GM19438 (cell line): ENCODE data around the gene HELZ.
A peak's percentile ranks its signal among the peaks of the same experiment; 100 is the strongest.
"Not testable (repeated sequence)": the region's sequence is repeated elsewhere in the genome, so short reads cannot be mapped to it uniquely, and the experiment has no call there.

Experiments used
- ATAC-seq: cut with Tn5 transposase; IDR thresholded peaks from one replicate; pipeline ENCODE4 v1.9.1; 2021; ENCODE audit warnings: low read depth; ENCODE audit not compliant: unreplicated experiment

HELZ gene

DNA sequence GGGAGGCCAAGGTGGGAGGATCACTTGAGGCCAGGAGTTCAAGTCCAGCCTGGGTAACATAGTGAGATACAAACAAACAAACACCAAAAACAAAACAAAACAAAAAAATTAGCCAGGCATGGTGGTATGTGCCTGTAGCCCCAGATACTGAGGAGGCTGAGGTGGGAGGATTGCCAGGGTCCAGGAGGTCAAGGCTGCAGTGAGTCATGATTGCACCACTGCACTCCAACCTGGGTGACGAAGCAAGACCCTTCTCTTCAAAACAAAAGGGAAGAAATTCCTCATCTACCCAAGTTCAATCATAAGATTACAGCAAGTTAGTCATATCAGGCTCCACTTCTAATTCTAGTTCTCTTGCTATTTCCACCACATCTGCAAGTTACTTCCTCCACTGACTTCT lies 149.7 kb downstream of the HELZ start:
- not testable (repeated sequence) for ATAC-seq

DNA sequence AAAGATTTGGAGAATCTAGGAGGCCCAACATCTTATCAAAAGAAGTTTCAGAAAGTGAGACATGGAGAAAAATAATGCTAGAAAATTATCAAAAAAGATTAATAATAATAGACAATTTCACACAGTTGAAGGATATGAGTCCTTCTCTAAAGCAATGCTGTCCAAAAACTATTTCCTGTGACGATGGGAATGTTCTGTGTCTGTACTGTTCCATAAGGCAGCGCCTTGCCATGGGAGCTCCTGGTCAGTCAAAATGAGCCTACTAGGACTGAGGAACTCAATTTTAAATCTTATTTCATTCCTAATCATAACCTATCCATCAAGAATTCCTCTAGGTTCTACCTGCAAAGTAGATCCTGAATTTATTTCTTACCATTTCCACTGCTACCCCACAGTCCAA lies 151.6 kb downstream of the HELZ start:
- no peak for ATAC-seq

DNA sequence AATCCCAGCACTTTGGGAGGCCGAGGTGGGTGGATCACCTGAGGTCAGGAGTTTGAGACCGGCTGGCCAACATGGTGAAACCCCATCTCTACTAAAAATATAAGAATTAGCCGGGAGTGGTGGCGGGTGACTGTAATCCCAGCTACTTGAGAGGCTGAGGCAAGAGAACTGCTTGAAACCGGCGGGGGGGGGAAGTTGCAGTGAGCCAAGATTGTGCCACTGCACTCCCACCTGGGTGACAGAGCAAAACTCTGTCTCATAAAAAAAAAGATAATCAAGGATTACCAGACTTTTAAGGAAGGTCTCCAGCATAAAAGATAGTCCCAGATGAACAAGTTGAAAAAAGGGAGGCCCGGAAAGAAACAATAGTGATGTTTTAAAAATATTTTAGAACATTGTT lies 152.3 kb downstream of the HELZ start:
- ATAC-seq: not testable (repeated sequence)

DNA sequence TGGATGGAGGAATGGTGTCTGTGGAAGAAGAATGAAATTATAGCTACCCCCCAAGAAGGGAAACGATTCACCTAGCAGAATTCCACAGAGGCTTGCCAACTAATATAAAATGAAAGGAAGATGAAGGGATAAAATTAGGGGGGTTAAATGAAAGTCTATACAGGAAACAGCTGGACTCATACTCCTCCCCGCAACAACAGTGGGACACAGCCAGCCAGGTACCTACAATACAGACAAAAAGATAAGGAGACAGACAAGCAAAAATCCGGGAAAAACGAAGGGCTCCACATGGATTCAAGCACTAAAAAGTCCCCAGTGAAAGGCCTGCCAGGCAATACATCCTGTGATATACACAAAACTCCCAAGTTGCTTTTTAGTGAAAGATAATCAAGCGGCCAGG lies 152.7 kb downstream of the HELZ start:
- ATAC-seq: no peak

DNA sequence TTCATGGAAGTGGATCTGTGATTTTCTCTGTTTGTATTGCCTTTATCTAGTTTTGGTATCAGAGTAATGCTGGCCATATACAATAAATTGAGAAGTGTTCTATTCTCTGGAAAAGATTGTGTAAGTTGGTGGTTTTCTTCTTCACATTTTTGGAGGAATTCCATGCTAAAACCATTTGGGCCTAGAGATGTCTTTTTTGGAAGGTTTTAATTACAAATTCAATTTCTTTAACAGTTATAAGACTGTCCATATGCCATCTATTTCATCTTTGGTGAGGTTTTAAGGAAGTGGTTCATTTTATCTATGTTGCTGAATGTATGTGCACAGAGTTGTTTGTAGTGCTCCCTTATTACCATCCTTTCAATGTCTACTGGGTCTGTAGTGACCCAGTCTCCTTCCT lies 154.7 kb downstream of the HELZ start:
- ATAC-seq: no peak

DNA sequence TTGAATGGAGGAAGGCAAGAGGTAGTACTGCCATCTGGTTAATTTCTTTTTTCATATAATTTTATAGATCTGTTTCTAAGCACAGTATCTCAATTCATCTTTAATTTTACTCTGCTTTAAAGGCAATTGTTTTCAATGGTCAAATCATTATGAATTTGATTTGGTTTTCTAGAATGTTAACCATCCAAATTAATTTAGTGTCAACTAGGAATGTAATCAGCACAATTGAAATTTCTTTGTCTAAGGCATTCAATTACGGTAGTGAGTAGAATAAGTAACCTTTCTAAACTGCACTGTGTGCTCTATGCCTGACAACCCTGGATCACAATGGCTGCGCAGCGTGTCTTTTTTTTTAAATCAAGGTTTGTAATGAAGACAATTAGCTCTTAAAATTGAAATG lies 156.4 kb downstream of the HELZ start:
- no peak for ATAC-seq

DNA sequence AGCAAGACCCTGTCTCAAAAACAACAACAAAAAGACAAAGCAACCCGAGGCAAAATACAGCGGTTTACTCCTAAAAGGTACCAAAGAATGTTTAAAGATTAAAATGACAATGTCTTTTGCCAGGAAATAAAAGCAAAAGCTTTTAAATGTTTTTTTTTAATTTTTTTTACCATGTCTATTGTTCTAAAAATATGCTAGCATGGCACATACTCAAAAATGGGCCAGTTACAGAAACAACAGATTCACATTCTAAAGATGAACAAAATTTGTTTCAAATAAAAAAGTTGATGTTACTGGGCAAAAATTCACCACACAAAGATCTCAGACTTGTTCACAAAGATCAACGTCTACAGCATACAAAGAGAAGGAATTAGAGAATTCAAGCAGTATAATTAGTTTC lies 159.6 kb downstream of the HELZ start:
- no peak for ATAC-seq

DNA sequence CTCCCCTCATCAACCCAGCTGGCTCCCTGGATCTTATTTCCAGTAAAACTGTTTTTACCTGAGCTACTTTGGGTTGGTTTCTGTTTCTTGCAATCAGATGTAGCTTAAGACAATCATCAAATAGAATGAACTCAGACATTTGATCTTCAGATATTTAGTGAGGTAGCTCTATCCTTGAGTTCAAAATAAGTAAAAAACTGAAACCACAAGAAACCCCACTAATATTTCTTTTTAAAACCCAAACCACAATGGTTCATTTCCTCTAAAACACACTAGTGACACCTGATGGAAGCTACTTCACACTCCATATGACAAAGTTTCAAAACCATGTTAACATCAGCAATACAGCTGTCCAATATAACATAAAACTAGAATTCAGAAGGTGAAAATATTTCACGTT lies 162.9 kb downstream of the HELZ start:
- peak; percentile 76 for ATAC-seq

DNA sequence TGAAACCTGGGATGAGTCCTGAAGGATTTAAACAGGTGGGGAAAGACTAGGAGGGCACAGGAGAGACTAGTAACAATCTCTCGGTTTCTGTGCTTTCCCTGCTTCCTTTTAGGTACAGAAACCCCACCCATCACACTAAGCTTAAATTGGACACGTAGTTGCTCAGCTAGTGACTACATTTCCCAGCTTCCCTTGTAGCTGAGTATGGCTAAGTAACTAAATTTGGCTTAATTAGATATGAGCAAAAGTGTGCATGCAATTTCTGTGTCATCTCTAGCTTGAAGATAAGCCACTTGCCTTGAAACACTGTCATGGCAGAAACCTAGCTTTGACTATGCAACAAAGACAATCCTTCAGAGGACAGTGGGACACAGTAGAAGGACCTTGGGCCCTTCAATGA lies 164.2 kb downstream of the HELZ start:
- ATAC-seq: no peak

DNA sequence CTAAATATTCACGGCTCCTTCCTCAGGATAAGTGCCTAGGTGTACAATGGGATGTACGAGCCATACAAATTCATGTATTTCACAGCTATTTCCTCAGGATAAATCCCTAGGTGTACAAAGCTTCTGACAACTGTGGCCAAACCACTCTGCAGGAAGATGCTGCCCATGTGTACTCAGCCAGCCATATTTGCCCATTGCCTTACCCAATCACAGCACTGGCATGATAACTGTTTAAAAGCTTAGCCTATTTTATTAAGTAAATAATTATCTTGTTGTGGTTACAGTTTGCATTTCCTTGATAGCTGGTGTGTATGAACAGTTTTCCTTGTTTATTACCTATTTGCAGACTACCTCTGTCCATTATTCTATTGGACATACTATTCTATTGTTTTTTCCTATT lies 165.5 kb downstream of the HELZ start:
- no peak for ATAC-seq

DNA sequence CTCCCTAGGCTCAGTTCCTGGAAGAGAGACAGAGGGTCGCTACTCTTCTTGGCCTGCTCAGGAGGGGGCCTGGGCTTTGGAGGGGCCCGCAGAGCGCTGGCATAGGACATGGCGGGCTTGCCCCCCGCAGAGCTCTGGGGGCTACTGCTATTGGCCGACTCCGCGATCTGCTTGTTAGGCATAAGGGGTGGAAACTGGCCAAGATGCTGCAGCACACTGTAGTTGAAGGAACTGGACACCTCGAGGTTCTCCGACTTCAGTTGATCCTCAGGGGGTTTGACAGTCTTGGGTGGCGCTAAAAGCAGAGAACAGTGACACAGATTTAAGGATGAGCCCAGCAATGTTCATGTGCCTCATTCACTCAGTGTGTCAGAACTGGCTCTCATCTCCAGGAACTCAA lies 166.7 kb downstream of the HELZ start:
- ATAC-seq: no peak

DNA sequence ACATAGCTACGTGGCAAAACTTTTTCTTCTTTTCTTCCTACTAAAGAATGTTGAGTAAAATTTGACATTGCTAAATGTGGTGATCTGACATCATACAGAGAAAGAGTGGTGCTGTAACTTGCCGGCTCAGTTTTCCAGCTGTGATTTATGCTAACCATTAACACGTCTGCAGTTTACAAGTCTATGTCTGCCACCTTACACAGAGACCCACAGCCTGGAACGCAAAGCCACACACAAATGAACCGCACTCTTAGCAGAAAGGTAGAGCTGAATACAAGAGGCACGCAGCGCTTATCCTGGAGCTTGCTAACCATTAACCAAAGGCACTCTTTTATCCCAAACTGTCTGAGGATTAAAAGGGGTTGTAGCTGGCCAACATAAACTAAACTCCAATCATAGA lies 168.7 kb downstream of the HELZ start:
- no peak for ATAC-seq

DNA sequence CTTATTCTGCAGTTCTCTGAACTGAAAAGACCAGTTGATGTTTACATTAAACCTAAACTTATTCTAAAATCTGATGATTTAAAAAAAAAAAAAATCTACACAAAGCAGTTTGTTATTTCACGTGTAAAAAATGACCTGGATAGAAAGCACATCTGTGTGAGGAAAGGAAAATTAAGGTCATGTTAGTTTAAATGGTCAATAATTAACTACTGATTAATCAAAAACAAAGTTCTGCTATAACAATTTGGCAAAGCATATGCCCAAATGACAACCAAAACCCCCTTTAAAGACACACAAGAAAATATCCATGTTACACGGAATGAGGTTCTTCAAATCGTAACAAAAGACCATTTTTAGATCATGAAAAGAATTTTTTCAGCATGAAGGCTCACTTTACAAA lies 170.2 kb downstream of the HELZ start:
- ATAC-seq: no peak

DNA sequence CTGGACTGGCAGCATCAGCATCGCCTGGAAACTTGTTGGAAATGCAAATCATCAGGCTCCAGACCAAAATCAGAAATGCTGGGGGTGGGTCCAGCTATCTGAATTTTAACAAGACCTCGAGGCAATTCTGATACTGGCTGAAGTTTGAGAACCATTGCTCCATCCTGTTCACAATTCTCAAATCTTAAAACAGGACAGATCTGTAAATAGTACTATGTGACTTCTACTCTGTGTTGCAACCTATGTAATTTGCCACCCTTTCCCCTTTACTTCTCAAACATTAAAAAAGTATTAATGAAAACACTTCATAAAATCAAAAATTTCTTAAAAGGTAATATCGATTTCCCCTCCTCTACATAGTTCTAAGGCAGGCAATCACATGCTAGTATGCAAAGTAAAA lies 172.1 kb downstream of the HELZ start:
- no peak for ATAC-seq

DNA sequence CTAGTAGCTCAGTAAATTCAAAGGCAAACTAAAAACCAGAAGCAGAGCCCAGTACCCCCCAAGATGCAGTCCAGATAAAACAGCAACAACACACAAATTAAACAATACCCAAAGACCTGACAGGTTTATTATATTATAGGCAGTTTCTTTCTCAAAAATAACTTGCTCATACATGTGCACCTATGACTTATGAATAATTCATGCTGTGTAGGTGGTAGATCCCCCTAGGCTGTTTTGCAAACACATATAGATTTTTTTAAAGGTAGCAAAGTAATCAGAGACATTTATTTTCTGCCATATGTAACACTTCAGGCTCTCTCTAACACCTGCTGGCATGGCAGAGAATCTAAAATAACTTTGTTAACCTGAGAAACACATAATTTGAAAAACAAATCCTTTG lies 173.4 kb downstream of the HELZ start:
- no peak for ATAC-seq

DNA sequence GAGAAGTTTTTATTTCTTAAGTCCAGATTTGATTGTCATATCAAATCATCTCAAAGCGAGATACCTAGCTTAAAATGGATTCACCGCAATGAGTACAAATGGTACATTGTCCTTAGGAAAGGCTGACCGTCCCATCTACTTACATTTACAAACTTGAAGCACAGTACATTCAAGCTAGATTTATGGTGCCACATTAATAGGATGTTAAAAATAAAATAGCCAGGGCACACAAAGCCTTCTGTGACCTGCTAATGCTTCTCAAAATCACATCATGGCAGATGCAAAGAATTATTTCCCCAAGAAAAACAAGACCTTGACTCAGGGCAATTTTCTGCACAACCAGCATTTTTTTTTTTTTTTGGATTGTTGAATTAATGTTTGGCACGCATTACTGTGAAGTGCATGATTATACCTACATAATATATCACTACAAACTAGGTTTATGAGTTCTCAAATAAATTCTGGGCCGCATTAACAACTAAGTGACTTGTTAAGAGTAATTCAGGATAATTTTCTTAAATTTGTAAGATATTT lies 175.3 kb downstream of the HELZ start:
- no peak for ATAC-seq

DNA sequence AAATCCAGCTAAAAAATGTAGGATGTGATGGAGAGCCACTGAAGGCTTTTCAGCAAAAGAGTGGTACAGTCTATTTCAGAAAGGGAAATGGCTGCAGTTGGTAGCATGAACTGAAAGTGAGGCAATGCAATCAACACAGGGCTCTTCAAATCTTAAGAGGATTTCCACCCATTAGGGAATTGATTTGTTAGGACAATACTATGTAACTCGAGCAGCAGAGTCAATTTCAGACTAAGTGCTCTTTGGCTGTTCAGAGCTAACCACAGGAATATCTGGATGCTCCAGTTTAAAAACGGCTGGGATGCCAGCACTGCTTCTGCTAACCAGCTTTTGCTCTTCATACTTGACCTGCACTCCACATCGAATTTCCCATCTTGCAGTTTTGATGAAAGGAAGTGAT lies 176.0 kb downstream of the HELZ start:
- no peak for ATAC-seq

DNA sequence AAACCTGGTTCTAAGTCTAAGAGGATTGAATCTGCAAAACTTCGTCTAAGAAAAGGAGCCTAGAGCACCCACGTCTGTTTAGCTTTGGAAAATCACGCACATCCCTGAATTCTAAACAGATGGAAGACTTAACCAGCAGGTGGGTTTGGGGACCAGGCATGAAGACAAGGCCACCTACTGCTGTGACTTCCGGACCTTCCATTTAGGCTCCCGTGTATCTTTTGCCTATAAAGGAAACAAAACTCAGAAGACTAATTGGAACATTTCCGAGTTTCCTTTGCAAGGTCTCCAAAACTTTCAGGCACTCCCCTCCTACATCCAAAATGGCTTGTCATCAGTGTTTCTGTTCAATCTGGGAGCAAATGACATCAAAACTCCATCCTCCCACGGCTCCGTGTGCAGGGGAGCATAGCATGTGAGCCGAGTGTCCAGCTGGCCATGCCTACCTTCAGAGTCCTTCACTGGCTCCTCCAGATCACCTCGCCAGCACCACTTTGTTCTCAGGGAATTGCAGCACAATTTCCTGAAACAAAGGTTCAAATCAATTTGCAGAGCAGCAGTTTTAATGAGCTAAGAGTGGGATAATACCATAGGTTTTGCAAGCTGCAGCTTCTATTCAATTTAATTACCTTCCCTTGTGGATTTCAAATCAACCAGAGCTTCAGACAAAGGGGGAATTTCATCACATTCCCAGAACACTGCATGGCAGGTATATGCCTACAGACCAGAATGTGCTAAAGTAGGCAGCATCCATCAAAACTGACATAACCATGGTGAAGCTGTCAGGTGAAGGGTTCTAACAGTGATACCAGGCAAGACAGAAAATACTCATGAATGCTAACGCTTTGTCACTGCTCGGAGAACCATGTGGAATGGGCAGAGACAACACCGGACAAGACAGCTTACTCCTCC lies 177.2 kb downstream of the HELZ start:
- ATAC-seq: no peak

DNA sequence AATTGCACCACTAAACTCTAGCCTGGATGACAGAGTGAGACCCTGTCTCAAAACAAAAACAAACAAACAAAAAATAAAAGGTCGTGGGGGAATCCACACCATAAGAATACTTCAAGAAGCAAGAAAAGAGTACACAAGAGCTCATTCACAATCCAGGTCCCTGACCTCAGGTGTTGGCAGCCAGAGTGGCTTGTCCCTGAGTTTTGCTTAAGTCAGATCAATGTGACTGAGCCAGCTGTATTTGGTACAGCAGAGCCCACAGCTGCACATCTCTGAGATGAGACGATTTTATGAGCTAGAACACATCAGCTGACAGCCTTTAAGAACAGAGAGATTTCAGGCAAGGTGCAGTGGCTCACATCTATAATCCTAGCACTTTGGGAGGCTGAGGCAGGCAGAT lies 178.3 kb downstream of the HELZ start:
- ATAC-seq: no peak

DNA sequence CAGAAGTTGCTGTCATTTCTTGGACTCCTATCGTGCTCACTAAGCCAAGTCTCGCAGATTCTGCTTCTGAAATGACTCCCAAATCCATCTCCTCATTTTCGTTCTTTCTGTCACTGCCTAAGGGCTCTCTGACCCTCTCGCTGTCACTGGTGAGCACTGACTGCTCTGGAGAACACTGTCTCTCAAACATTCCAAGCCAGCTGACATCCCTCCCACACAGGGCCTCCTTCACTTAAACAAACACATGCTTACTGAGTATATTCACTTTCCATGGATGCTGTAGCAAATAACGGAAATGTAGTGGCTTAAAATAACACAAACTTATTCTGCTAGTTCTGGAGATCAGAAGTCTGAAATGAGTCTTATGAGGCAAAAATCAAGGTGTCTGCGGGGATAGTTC lies 181.9 kb downstream of the HELZ start:
- no peak for ATAC-seq

DNA sequence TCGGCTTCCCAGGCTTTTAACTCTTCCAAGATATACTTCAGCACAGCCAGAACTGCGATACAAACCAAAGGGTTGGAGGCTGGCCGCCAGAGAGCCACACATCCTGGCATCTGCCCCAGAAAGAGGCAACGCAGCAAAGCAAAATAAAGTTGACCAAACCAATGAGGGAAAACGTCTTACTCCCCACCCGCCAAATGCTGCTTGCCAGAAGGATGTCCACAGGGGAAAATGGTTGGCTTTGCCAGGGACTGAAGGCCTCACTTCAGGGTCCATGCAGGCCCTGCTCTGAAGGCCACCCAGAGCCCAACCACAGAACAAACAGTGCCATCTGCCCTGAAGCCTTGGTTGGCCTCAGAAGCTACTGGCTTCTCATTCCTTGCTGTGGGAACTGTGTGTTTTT lies 185.6 kb downstream of the HELZ start:
- no peak for ATAC-seq

DNA sequence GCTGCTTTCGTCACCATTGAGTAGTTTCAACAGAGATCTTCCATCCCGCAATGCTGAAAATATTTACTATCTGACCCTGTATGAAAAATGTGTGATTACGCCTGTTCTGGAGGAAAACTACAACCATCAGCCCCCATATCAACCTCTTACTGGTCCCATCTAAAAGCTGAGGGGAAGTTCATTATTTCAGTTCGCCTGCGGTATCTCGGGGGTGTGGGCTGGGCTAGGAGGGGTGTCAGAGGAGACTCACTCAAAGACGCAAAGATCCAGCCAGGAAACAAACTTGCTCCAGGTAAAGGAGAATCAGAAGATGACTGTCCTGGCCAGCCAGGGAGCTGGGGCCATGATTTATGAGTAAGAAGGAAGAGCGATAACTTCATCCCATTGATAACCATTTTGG lies 187.0 kb downstream of the HELZ start:
- no peak for ATAC-seq
